Measurements from ENCODE around the gene FER. TPM values are rescaled to one million over a fixed set of nuclear protein-coding genes. Genes with fewer than 3 reads are reported as not detected.

Gene FER
- polyA plus RNA-seq, 1 donor from 2014 or later, result 8.5 TPM

DNA sequence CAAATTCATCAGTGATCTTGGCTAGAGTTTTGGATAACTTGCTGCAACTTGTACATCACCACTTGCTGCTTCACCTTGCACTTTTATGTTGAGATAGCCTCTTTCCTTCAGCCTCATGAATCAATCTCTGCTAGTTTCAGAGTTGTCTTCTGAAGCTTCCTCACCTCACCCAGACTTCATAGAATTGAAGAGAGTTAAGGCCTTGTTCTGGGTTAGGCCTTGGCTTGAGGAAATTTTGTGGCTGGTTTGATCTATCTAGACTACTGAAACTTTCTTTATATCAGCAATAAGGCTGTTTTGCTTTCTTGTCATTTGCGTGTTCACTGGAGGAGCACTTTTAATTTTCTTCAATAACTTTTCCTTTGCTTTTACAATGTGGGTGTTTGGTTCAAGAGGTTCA is 12.8 kb downstream of the FER start:
- H3K9ac ChIP-seq (ENCODE audit: low read length), result no peak overlapping the region
- TF ChIP-seq REST (IDR thresholded peaks at IDR 0.05; ENCODE audit: borderline replicate concordance), result no peak
- TF ChIP-seq MXI1 (conservative IDR thresholded peaks at IDR 0.05; ENCODE audit: poor library complexity, severe bottlenecking), result no peak
- no peak for TF ChIP-seq EP300 (conservative IDR thresholded peaks at IDR 0.05; ENCODE audit: poor library complexity, severe bottlenecking)
- TF ChIP-seq RAD21 (conservative IDR thresholded peaks at IDR 0.05), result no peak
- no peak for TF ChIP-seq TAF1 (IDR thresholded peaks at IDR 0.05; ENCODE audit: low read depth)
- H3K36me3 ChIP-seq (ENCODE audit: insufficient read depth, low read length), result no peaks in the 10 kb centered on the region
- H3K9me3 ChIP-seq (ENCODE audit: low read length), result peaks cover 9% of the 10 kb centered on the region
- no peaks in the 10 kb centered on the region for H4K20me1 ChIP-seq (ENCODE audit: insufficient read depth)
- H3K4me3 ChIP-seq (ENCODE audit: low read length), result no peak overlapping the region
- no peak overlapping the region for H2AFZ ChIP-seq (ENCODE audit: low read depth, low read length)
- no peaks in the 10 kb centered on the region for H3F3A ChIP-seq (ENCODE audit: insufficient read depth, low read length, poor library complexity, severe bottlenecking)
- H3K79me2 ChIP-seq (replicated peaks; ENCODE audit: insufficient read depth, low read length), result peaks cover 7% of the 10 kb centered on the region
- H3K27me3 ChIP-seq (ENCODE audit: insufficient read depth, low read depth, low read length), result no peaks in the 10 kb centered on the region
- H3K4me2 ChIP-seq (ENCODE audit: low read length), result no peak overlapping the region
- H3K27ac ChIP-seq (ENCODE audit: low read length), result no peak overlapping the region
- H3K9me2 ChIP-seq (ENCODE audit: insufficient read depth, low read length), result no peaks in the 10 kb centered on the region

DNA sequence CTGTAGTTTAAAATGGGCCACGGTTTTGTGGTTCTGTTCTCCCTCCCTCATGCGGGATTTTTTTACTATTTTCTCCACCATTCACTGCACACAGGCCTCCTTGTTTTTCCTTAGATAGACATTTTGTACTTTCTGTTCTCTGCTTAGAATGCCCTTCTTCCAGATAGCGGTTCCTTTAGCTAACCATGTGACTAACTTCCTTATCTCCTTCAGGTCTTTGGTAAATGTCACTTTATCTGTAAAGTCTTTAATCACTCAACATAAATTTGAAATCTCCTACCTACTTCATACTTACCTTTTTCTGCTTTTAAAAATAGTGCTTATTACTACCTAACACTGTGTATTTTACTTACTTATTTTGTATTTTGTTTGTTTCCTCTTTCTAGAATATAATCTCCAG is 15.0 kb downstream of the FER start:
- H3K4me3 ChIP-seq (ENCODE audit: low read length), result no peak overlapping the region
- no peak for TF ChIP-seq EP300 (conservative IDR thresholded peaks at IDR 0.05; ENCODE audit: poor library complexity, severe bottlenecking)
- no peak for TF ChIP-seq EZH2 (IDR thresholded peaks at IDR 0.05; ENCODE audit: borderline replicate concordance, insufficient read depth, low read length, poor library complexity, severe bottlenecking)
- TF ChIP-seq TAF1 (IDR thresholded peaks at IDR 0.05; ENCODE audit: low read depth), result no peak
- no peak for TF ChIP-seq REST (IDR thresholded peaks at IDR 0.05; ENCODE audit: borderline replicate concordance)
- no peak for TF ChIP-seq SMC3 (conservative IDR thresholded peaks at IDR 0.05; ENCODE audit: poor library complexity)
- no peak for TF ChIP-seq MXI1 (conservative IDR thresholded peaks at IDR 0.05; ENCODE audit: poor library complexity, severe bottlenecking)
- TF ChIP-seq RAD21 (conservative IDR thresholded peaks at IDR 0.05), result no peak
- no peak for TF ChIP-seq POLR2AphosphoS5 (IDR thresholded peaks at IDR 0.05)
- H3K9me2 ChIP-seq (ENCODE audit: insufficient read depth, low read length), result no peaks in the 10 kb centered on the region
- no peaks in the 10 kb centered on the region for H3K36me3 ChIP-seq (ENCODE audit: insufficient read depth, low read length)
- H3K27ac ChIP-seq (ENCODE audit: low read length), result no peak overlapping the region
- no peaks in the 10 kb centered on the region for H4K20me1 ChIP-seq (ENCODE audit: insufficient read depth)
- no peak overlapping the region for H2AFZ ChIP-seq (ENCODE audit: low read depth, low read length)
- H3K9ac ChIP-seq (ENCODE audit: low read length), result no peak overlapping the region
- H3F3A ChIP-seq (ENCODE audit: insufficient read depth, low read length, poor library complexity, severe bottlenecking), result no peaks in the 10 kb centered on the region
- H3K27me3 ChIP-seq (ENCODE audit: insufficient read depth, low read depth, low read length), result no peaks in the 10 kb centered on the region
- no peak overlapping the region for H3K4me2 ChIP-seq (ENCODE audit: low read length)
- H3K9me3 ChIP-seq (ENCODE audit: low read length), result peaks cover 9% of the 10 kb centered on the region
- H3K79me2 ChIP-seq (replicated peaks; ENCODE audit: insufficient read depth, low read length), result peaks cover 3% of the 10 kb centered on the region
